Karpas-422 (cell line): ENCODE data around the gene UBE2U. TPM values are rescaled to one million over a fixed set of nuclear protein-coding genes. Genes with fewer than 3 reads are reported as not detected.

Experiments used
- DNase-seq: peaks from one replicate; pipeline ENCODE4 v3.0.0-alpha.2; 2015
- H2AFZ ChIP-seq: fragments of 200-600 bp; sonication (generic); 2 replicates; pipeline ENCODE4 v1.6.1; 2014; ENCODE audit warnings: antibody characterized with exemption, low read length, mixed read lengths
- H3K27ac ChIP-seq: fragments of 200-600 bp; sonication (generic); 2 replicates; pipeline ENCODE4 v1.5.1; 2014; ENCODE audit warnings: mild to moderate bottlenecking, low read length, moderate library complexity
- H3K27me3 ChIP-seq: fragments of 200-600 bp; sonication (generic); 2 replicates; pipeline ENCODE4 v1.6.1; 2014; ENCODE audit warnings: low read length, mixed read lengths
- H3K36me3 ChIP-seq: fragments of 200-600 bp; sonication (generic); 2 replicates; pipeline ENCODE4 v1.6.1; 2014; ENCODE audit warnings: low read length, mixed read lengths; ENCODE audit not compliant: insufficient read depth
- H3K4me1 ChIP-seq: fragments of 200-600 bp; sonication (generic); 2 replicates; pipeline ENCODE4 v1.6.1; 2014; ENCODE audit warnings: mild to moderate bottlenecking, low read length, mixed read lengths
- H3K4me2 ChIP-seq: fragments of 200-600 bp; sonication (generic); 2 replicates; pipeline ENCODE4 v1.6.1; 2014; ENCODE audit warnings: low read length, low read depth, mild to moderate bottlenecking; ENCODE audit not compliant: poor library complexity, severe bottlenecking
- H3K4me3 ChIP-seq: fragments of 200-600 bp; sonication (generic); 2 replicates; pipeline ENCODE4 v1.5.1; 2014; ENCODE audit warnings: mild to moderate bottlenecking, antibody characterized with exemption, low read length, mixed read lengths
- H3K79me2 ChIP-seq: fragments of 200-600 bp; sonication (generic); 2 replicates; pipeline ENCODE4 v1.6.1; 2014; ENCODE audit warnings: mild to moderate bottlenecking, low read length, mixed read lengths
- H3K9ac ChIP-seq: fragments of 200-600 bp; sonication (generic); 2 replicates; pipeline ENCODE4 v1.6.0; 2014; ENCODE audit warnings: low read length
- H3K9me2 ChIP-seq: fragments of 200-600 bp; sonication (generic), shearing (Covaris generic); replicated peaks from 2 replicates; pipeline ENCODE4 v1.6.0; 2014; ENCODE audit warnings: mild to moderate bottlenecking, low read length, moderate library complexity; ENCODE audit not compliant: insufficient read depth
- H3K9me3 ChIP-seq: fragments of 300-700, 200-600 bp; sonication (generic); 2 replicates; pipeline ENCODE4 v1.6.1; 2014; ENCODE audit warnings: low read length, mixed read lengths
- H4K20me1 ChIP-seq: fragments of 200-600 bp; sonication (generic); 2 replicates; pipeline ENCODE4 v1.6.1; 2014; ENCODE audit warnings: mild to moderate bottlenecking, antibody characterized with exemption, low read length, low read depth; ENCODE audit not compliant: insufficient read depth
- total RNA-seq: library from RNA; depleted of rRNA; stranded (reverse); fragments of >200 nt; shearing (Covaris generic); gene quantifications from 2 replicates; pipeline ENCODE4 v1.2.3, GENCODE V29; 2014; ENCODE audit warnings: low replicate concordance

UBE2U gene
- total RNA-seq, 1 experiment from 2014 or later = not detected

- Histone ChIP-seq H3K9ac (no peak overlapping the region), H3K27ac (no peak overlapping the region), H3K36me3 (no peaks in the 10 kb centered on the region), H3K9me3 (no peaks in the 10 kb centered on the region), H3K4me3 (no peak overlapping the region), H2AFZ (no peak overlapping the region), H3K4me1 (no peaks in the 10 kb centered on the region), H3K27me3 (no peaks in the 10 kb centered on the region), H4K20me1 (no peaks in the 10 kb centered on the region), H3K4me2 (no peak overlapping the region), H3K9me2 (no peaks in the 10 kb centered on the region), H3K79me2 (no peaks in the 10 kb centered on the region)
- DNase-seq = no peak
Observed at GRCh38 chr1:64183395-64184002, 19.9 kb upstream of the UBE2U start.

GRCh38 chr1:64184003-64184440 is 19.4 kb upstream of the UBE2U start:
- no peak overlapping the region for H2AFZ ChIP-seq
- DNase-seq = no peak
- H3K4me2 ChIP-seq = no peak overlapping the region
- H3K27me3 ChIP-seq = no peaks in the 10 kb centered on the region
- no peaks in the 10 kb centered on the region for H3K36me3 ChIP-seq
- H3K9me3 ChIP-seq = no peaks in the 10 kb centered on the region
- H3K27ac ChIP-seq = no peak overlapping the region
- H3K79me2 ChIP-seq = no peaks in the 10 kb centered on the region
- H3K9me2 ChIP-seq = no peaks in the 10 kb centered on the region
- H3K4me3 ChIP-seq = no peak overlapping the region
- H3K9ac ChIP-seq = no peak overlapping the region
- no peaks in the 10 kb centered on the region for H4K20me1 ChIP-seq
- no peaks in the 10 kb centered on the region for H3K4me1 ChIP-seq

- H4K20me1 ChIP-seq = no peaks in the 10 kb centered on the region
- no peaks in the 10 kb centered on the region for H3K9me2 ChIP-seq
- H3K79me2 ChIP-seq = no peaks in the 10 kb centered on the region
- no peaks in the 10 kb centered on the region for H3K4me1 ChIP-seq
- H3K27me3 ChIP-seq = no peaks in the 10 kb centered on the region
- no peak overlapping the region for H3K4me3 ChIP-seq
- H3K4me2 ChIP-seq = no peak overlapping the region
- no peak overlapping the region for H2AFZ ChIP-seq
- no peak overlapping the region for H3K27ac ChIP-seq
- no peak overlapping the region for H3K9ac ChIP-seq
- no peak for DNase-seq
- no peaks in the 10 kb centered on the region for H3K36me3 ChIP-seq
- H3K9me3 ChIP-seq = no peaks in the 10 kb centered on the region
Observed at GRCh38 chr1:64186138-64186897, 17.1 kb upstream of the UBE2U start.

GRCh38 chr1:64186898-64187280 is 16.5 kb upstream of the UBE2U start:
- no peaks in the 10 kb centered on the region for H3K9me2 ChIP-seq
- DNase-seq = no peak
- H3K4me3 ChIP-seq = no peak overlapping the region
- no peaks in the 10 kb centered on the region for H3K79me2 ChIP-seq
- no peaks in the 10 kb centered on the region for H3K27me3 ChIP-seq
- no peak overlapping the region for H3K27ac ChIP-seq
- H3K9me3 ChIP-seq = no peaks in the 10 kb centered on the region
- H2AFZ ChIP-seq = no peak overlapping the region
- H3K4me1 ChIP-seq = no peaks in the 10 kb centered on the region
- H3K4me2 ChIP-seq = no peak overlapping the region
- no peaks in the 10 kb centered on the region for H4K20me1 ChIP-seq
- no peak overlapping the region for H3K9ac ChIP-seq
- H3K36me3 ChIP-seq = no peaks in the 10 kb centered on the region

- H2AFZ ChIP-seq = no peak overlapping the region
- no peak overlapping the region for H3K4me2 ChIP-seq
- H3K9ac ChIP-seq = no peak overlapping the region
- H4K20me1 ChIP-seq = no peaks in the 10 kb centered on the region
- H3K9me3 ChIP-seq = no peaks in the 10 kb centered on the region
- H3K79me2 ChIP-seq = no peaks in the 10 kb centered on the region
- H3K27me3 ChIP-seq = no peaks in the 10 kb centered on the region
- no peaks in the 10 kb centered on the region for H3K4me1 ChIP-seq
- no peak for DNase-seq
- H3K4me3 ChIP-seq = no peak overlapping the region
- H3K9me2 ChIP-seq = no peaks in the 10 kb centered on the region
- no peaks in the 10 kb centered on the region for H3K36me3 ChIP-seq
- H3K27ac ChIP-seq = no peak overlapping the region
Observed at GRCh38 chr1:64187646-64188045, 15.8 kb upstream of the UBE2U start.

GRCh38 chr1:64192290-64192689 is 11.1 kb upstream of the UBE2U start:
- H4K20me1 ChIP-seq = no peaks in the 10 kb centered on the region
- no peak for DNase-seq

GRCh38 chr1:64194168-64195080 is 9.0 kb upstream of the UBE2U start:
- no peaks in the 10 kb centered on the region for H3K4me1 ChIP-seq

More at GRCh38 chr1:64192290-64192689, 11.1 kb upstream of the UBE2U start:
- Histone ChIP-seq H3K27ac (no peak overlapping the region), H3K4me3 (no peak overlapping the region), H3K36me3 (no peaks in the 10 kb centered on the region), H3K9me3 (no peaks in the 10 kb centered on the region), H3K4me1 (no peaks in the 10 kb centered on the region), H3K27me3 (no peaks in the 10 kb centered on the region), H3K4me2 (no peak overlapping the region), H3K9me2 (no peaks in the 10 kb centered on the region), H2AFZ (no peak overlapping the region), H3K79me2 (no peaks in the 10 kb centered on the region), H3K9ac (no peak overlapping the region)

GRCh38 chr1:64195081-64195395 is 8.4 kb upstream of the UBE2U start:
- H3K9ac ChIP-seq = no peak overlapping the region
- H3K4me3 ChIP-seq = no peak overlapping the region
- H3K27me3 ChIP-seq = no peaks in the 10 kb centered on the region
- no peak overlapping the region for H3K27ac ChIP-seq
- H2AFZ ChIP-seq = no peak overlapping the region
- no peaks in the 10 kb centered on the region for H4K20me1 ChIP-seq
- no peaks in the 10 kb centered on the region for H3K4me1 ChIP-seq
- H3K36me3 ChIP-seq = no peaks in the 10 kb centered on the region
- no peaks in the 10 kb centered on the region for H3K79me2 ChIP-seq
- no peaks in the 10 kb centered on the region for H3K9me3 ChIP-seq
- no peak for DNase-seq
- no peak overlapping the region for H3K4me2 ChIP-seq
- H3K9me2 ChIP-seq = no peaks in the 10 kb centered on the region

More at GRCh38 chr1:64194168-64195080, 9.0 kb upstream of the UBE2U start:
- Histone ChIP-seq H2AFZ (no peak overlapping the region), H3K9me2 (no peaks in the 10 kb centered on the region), H3K4me2 (no peak overlapping the region), H3K4me3 (no peak overlapping the region), H3K36me3 (no peaks in the 10 kb centered on the region), H3K9ac (no peak overlapping the region), H3K27me3 (no peaks in the 10 kb centered on the region), H3K79me2 (no peaks in the 10 kb centered on the region), H4K20me1 (no peaks in the 10 kb centered on the region), H3K27ac (no peak overlapping the region), H3K9me3 (no peaks in the 10 kb centered on the region)
- no peak for DNase-seq
